Erythroblast (primary cell): ENCODE results near the gene SMAP1.

Experiments used
- GATA1 ChIP-seq: IDR thresholded peaks from 2 replicates; pipeline ENCODE4 v1.6.1; 2011; ENCODE audit warnings: low read depth, mild to moderate bottlenecking, control low read depth, low read length, moderate library complexity
- POLR2A ChIP-seq: IDR thresholded peaks from 2 replicates; pipeline ENCODE4 v1.6.1; 2011; ENCODE audit warnings: mild to moderate bottlenecking, low read length

DNA sequence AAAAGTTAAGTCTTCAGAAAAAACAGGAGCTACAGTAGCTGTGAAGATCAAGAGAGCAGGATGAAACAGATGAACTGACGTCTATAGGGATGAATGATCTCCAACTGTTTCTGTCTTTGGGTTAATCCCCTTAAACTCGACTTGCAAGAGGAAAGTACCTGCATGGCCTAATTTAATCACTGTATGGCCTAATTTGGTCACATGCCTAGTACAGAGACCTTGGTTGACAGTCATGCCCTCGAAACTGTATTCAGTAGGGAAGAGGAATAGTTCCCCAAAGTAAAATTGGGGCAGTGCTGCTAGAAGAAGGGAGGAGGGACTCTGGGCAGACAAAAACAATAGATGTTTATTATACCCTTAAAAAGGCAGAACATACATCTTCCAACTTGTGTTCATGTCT is 10.0 kb upstream of the SMAP1 start:
- TF ChIP-seq POLR2A = no peak
- no peak for TF ChIP-seq GATA1
